ENCODE results near the gene DLG2.

The DLG2 gene

DNA sequence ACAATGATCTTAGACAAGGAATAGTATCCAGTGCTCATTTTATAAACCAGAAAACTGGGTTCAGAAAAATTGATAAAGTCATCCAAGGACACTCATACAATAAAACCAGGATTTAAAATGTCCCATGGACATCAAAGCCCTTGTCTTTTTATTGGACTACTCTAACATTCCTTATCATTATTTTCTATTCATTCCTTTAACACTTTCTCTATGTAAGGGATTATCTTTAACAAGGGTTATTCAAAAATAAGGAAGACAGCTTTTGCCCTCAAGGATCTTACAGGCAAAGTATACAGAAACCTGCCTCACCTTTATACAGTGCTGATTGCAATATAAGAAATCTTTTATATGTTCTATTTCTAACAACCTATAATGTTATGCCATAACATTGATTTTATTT lies 790.8 kb downstream of the DLG2 start:
- TF ChIP-seq, protein P1, sequence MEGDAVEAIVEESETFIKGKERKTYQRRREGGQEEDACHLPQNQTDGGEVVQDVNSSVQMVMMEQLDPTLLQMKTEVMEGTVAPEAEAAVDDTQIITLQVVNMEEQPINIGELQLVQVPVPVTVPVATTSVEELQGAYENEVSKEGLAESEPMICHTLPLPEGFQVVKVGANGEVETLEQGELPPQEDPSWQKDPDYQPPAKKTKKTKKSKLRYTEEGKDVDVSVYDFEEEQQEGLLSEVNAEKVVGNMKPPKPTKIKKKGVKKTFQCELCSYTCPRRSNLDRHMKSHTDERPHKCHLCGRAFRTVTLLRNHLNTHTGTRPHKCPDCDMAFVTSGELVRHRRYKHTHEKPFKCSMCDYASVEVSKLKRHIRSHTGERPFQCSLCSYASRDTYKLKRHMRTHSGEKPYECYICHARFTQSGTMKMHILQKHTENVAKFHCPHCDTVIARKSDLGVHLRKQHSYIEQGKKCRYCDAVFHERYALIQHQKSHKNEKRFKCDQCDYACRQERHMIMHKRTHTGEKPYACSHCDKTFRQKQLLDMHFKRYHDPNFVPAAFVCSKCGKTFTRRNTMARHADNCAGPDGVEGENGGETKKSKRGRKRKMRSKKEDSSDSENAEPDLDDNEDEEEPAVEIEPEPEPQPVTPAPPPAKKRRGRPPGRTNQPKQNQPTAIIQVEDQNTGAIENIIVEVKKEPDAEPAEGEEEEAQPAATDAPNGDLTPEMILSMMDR (IDR thresholded peaks at IDR 0.05; ENCODE audit: low read depth, low read length) = no peak
- no peak overlapping the region for H3K4me3 ChIP-seq (ENCODE audit: low read depth, low read length)

DNA sequence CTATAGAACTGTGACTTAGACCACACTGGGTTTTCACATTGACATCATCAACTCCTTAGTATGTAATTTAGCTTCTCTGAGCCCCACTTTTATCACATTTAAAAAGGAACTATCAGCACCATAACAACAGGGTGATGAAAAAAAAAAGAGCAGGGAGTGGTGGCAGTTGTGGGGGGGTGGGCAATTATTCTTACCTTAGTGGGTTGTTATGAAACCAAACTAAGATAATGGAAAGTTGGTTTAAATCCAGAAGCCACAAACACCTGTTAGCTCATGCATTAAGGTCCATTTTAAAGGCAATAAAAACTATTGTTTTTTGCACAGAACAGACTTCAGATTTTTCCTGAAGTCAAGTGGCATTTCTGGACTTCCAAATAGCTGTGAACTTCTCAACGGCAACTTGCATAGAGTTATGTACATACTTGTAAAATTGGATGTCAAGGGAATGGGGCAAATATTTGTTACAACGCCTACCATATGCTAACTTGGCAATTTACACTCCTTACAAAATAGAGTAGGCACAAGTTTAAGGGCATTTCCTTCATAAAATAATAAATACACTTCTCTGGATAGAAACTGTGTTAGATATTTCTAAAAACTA lies 793.6 kb downstream of the DLG2 start:
- TF ChIP-seq, protein P1 (IDR thresholded peaks at IDR 0.05; ENCODE audit: low read depth, low read length) = no peak
- H3K4me3 ChIP-seq (ENCODE audit: low read depth, low read length) = no peak overlapping the region

DNA sequence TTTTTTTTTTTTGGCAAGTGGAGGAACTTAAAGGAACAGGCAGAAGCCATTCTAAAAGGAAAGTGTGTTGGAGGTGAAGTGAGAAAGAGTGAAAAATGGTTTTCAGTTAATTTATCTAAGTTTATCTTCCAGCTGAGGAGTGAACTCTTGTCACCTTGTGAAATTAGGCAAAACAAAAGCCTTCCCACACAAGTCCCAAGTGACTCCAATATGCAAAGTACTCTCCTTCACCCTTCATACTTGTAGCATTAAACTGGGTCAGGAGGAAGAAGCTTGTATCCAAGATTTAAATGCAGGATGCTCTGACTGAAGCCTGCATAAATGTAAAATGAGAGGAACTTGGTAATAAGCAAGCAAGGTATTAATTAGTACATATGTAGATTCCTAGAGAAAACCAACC lies 796.8 kb downstream of the DLG2 start:
- TF ChIP-seq, protein P1 (IDR thresholded peaks at IDR 0.05; ENCODE audit: low read depth, low read length) = no peak
- no peak overlapping the region for H3K4me3 ChIP-seq (ENCODE audit: low read depth, low read length)

DNA sequence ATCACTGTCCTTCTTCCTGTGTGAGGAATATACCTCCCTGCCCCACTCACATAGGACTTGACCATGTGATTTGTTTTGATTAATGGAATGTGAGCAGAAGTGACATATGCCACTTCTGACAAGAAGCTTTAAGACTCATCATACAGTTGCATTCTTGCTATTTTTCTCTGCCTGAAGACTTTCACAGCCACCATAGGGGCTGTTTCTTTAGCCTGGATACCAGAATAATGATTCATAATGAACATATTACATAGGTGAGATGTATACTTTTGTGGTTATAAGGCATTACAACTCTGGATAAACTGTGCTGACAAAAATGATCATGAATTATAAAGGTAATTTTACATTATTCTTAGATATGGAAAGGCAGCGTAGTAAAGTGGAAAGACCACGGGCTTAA lies 798.0 kb downstream of the DLG2 start:
- no peak overlapping the region for H3K4me3 ChIP-seq (ENCODE audit: low read depth, low read length)
- TF ChIP-seq, protein P1 (IDR thresholded peaks at IDR 0.05; ENCODE audit: low read depth, low read length) = no peak

DNA sequence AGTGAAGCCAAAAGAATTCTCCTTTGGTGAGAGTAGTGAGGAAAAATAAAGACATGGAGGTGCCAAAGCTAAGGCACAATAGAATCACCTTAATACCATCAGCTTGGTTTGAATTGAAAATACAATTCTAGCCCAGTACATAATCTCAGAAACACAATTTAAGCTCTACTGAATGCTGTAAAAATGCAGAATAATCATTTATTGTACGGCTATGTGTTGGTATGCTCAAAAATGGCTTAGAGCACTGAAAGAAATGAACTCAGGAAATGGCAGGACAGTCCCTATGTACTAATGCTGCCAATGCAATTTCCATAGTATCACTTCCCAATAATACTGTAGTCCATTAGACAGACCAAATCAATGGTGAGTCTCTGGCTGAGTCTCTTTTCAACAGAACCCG lies 798.5 kb downstream of the DLG2 start:
- TF ChIP-seq, protein P1 (IDR thresholded peaks at IDR 0.05; ENCODE audit: low read depth, low read length) = no peak
- H3K4me3 ChIP-seq (ENCODE audit: low read depth, low read length) = no peak overlapping the region

DNA sequence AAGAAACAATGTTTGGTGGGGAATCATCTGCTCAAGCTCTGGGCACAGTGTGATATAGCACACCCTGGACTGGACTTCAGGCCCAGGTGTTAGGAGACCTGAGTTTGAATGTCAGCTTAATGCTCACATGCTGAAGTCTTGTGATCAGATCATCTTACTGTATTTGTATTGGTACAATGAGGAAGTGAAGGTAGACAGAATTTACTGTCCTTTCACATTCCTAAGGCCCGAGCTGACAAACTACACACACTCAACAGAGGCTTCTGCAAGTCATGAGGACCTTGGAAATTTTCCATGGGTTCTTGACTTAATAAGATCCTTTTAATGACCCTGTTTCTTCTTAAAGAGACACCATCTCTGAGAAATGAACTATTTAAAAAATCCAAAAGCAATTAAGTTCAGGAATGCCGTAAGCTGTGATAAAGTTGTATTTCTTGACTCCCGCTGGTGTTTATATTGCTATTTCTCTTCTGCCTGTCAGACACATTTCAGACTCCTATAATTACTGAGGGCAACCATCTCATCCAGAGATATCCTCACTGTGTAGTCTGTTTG lies 802.0 kb downstream of the DLG2 start:
- no peak overlapping the region for H3K4me3 ChIP-seq (ENCODE audit: low read depth, low read length)
- TF ChIP-seq, protein P1 (IDR thresholded peaks at IDR 0.05; ENCODE audit: low read depth, low read length) = no peak

DNA sequence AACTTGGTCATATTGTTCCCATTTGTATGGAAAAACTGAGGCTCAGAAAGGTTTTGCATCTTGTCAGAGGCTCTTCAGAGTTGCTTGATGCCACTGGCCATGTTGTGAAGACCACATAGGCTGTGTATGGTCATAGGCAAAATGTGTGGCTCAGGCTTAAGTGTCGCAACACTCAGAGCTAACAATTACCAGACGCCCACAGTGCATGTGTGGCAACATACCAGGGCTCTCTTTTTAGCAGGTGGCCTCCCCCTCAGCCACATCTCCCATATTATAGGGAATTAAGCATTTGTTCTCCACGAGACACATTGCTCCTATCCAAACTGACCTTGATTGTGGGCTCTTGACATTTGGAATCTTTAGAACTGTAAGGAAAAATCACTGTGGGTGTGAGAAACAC lies 802.5 kb downstream of the DLG2 start:
- H3K4me3 ChIP-seq (ENCODE audit: low read depth, low read length) = no peak overlapping the region
- TF ChIP-seq, protein P1 (IDR thresholded peaks at IDR 0.05; ENCODE audit: low read depth, low read length) = no peak

Measured in WI38 (cell line).